A549 (cell line): Measurements from ENCODE around the gene SPATA25. TPM values are rescaled to one million over a fixed set of nuclear protein-coding genes. Genes with fewer than 3 reads are reported as not detected.

Experiments
- ATAC-seq, 2 experiments: fragments of 200-7000 bp in 1 of 2; fragments of >200 bp in 1 of 2; cut with Nextera tagmentation in 1 of 2; cut with Tn5 transposase in 1 of 2; 3 replicates each; pipeline versions ENCODE4 v1.8.0 to v1.9.1; 2018 to 2020; ENCODE audit warnings: mild to moderate bottlenecking in 1 of 2, moderate library complexity in 1 of 2
- CTCF ChIA-PET: fragments of 300-600 bp; sonication (Branson Sonifier 250); formaldehyde crosslinking; extraction: SDS; loops from one replicate; lab custom pipeline; 2021; ENCODE audit warnings: antibody characterized with exemption, inconsistent platforms; lab: Yijun Ruan, JAX
- POLR2A ChIA-PET: fragments of 350-600 bp; formaldehyde crosslinking; extraction: SDS; loops from one replicate; lab custom pipeline; 2021; ENCODE audit warnings: antibody characterized with exemption, inconsistent platforms; lab: Yijun Ruan, JAX
- DNase-seq, 2 experiments: peaks; one replicate each; pipeline versions ENCODE4 v3.0.0 to v3.0.0-alpha.2; 2011 to 2016; ENCODE audit warnings: low read depth in 1 of 2, low spot score in 1 of 2
- FAIRE-seq: peaks from 2 replicates; lab custom pipeline; 2011; peaks lifted over from hg19 to GRCh38; lab: Jason Lieb, UNC
- H3K27ac ChIP-seq, 2 experiments: fragments of >200 bp; sonication (Bioruptor Twin); formaldehyde crosslinking; 3 replicates each; pipeline ENCODE4 v1.5.1; 2016 to 2017
- H3K4me1 ChIP-seq: fragments of >200 bp; sonication (Bioruptor Twin); formaldehyde crosslinking; 3 replicates; pipeline ENCODE4 v1.6.1; 2016
- H3K4me2 ChIP-seq: fragments of >200 bp; sonication (Bioruptor Twin); formaldehyde crosslinking; 3 replicates; pipeline ENCODE4 v1.6.1; 2016
- H3K4me3 ChIP-seq: fragments of >200 bp; sonication (Bioruptor Twin); formaldehyde crosslinking; 3 replicates; pipeline ENCODE4 v1.5.1; 2016
- H3K9me3 ChIP-seq: fragments of >200 bp; sonication (Bioruptor Twin); formaldehyde crosslinking; 3 replicates; pipeline ENCODE4 v1.6.1; 2016
- BCL3 ChIP-seq: fragments of >200 bp; sonication (Bioruptor Twin); formaldehyde crosslinking; IDR thresholded peaks from 3 replicates; pipeline ENCODE4 v1.6.1; 2016
- CBX8 ChIP-seq: fragments of 200-600 bp; sonication (generic); IDR thresholded peaks from 2 replicates; pipeline ENCODE4 v1.6.1; 2016
- CEBPB ChIP-seq, 2 experiments: fragments of >200 bp in 1 of 2; sonication (Bioruptor Twin) in 1 of 2; formaldehyde crosslinking in 1 of 2; IDR thresholded peaks; 2 replicates each; pipeline ENCODE4 v1.6.1; 2012 to 2016
- CHD2 ChIP-seq: fragments of 150-350 bp; IDR thresholded peaks from 2 replicates; pipeline ENCODE4 v1.6.1; 2014; ENCODE audit warnings: low read length; ENCODE audit not compliant: partially characterized antibody
- E2F6 ChIP-seq: IDR thresholded peaks from 2 replicates; pipeline ENCODE4 v1.6.1; 2012; ENCODE audit warnings: low read depth, borderline replicate concordance
- EHF ChIP-seq: fragments of 250-450 bp; sonication (Bioruptor Pico); IDR thresholded peaks from 2 replicates; pipeline ENCODE4 v1.5.0; 2020; ENCODE audit warnings: mild to moderate bottlenecking
- EHMT2 ChIP-seq: fragments of 200-600 bp; sonication (generic); IDR thresholded peaks from 2 replicates; pipeline ENCODE4 v1.6.1; 2016; ENCODE audit warnings: antibody characterized with exemption, low read depth, mild to moderate bottlenecking, moderate library complexity
- ELK1 ChIP-seq: fragments of 150-350 bp; IDR thresholded peaks from 2 replicates; pipeline ENCODE4 v1.6.1; 2014; ENCODE audit warnings: low read depth, mild to moderate bottlenecking, low read length
- EP300 ChIP-seq, 2 experiments: fragments of >200 bp; sonication (Bioruptor Twin); formaldehyde crosslinking; IDR thresholded peaks; 2 replicates in 1 of 2; 3 replicates in 1 of 2; pipeline ENCODE4 v1.6.1; 2016 to 2017
- GATA3 ChIP-seq: IDR thresholded peaks from 2 replicates; pipeline ENCODE4 v1.6.1; 2012; ENCODE audit warnings: borderline replicate concordance
- HES2 ChIP-seq: fragments of >200 bp; sonication (Bioruptor Twin); formaldehyde crosslinking; IDR thresholded peaks from 2 replicates; pipeline ENCODE4 v1.6.1; 2016
- JUNB ChIP-seq: fragments of >200 bp; sonication (Bioruptor Twin); formaldehyde crosslinking; IDR thresholded peaks from 2 replicates; pipeline ENCODE4 v1.6.1; 2016
- KDM1A ChIP-seq: fragments of 200-600 bp; sonication (generic); IDR thresholded peaks from 2 replicates; pipeline ENCODE4 v1.6.1; 2016; ENCODE audit warnings: low read depth, mild to moderate bottlenecking
- MAFK ChIP-seq: fragments of 450-650 bp; IDR thresholded peaks from 2 replicates; pipeline ENCODE4 v1.6.1; 2014; ENCODE audit not compliant: partially characterized antibody
- NFE2L2 ChIP-seq: fragments of 150-350 bp; conservative IDR thresholded peaks from 2 replicates; pipeline ENCODE4 v1.6.1; 2014; ENCODE audit warnings: low read length
- NPAS2 ChIP-seq: fragments of 250-450 bp; sonication (Bioruptor Pico); IDR thresholded peaks from 2 replicates; pipeline ENCODE4 v1.8.0; 2022; ENCODE audit warnings: mild to moderate bottlenecking, moderate library complexity, borderline replicate concordance
- PHF8 ChIP-seq: fragments of 200-600 bp; sonication (generic); IDR thresholded peaks from 2 replicates; pipeline ENCODE4 v1.6.1; 2016; ENCODE audit warnings: low read depth, mild to moderate bottlenecking, antibody characterized with exemption, moderate library complexity, borderline replicate concordance
- RAD21 ChIP-seq, 2 experiments: fragments of >200 bp in 1 of 2; sonication (Bioruptor Twin) in 1 of 2; formaldehyde crosslinking in 1 of 2; IDR thresholded peaks in 1 of 2; conservative IDR thresholded peaks in 1 of 2; 2 replicates in 1 of 2; 3 replicates in 1 of 2; pipeline ENCODE4 v1.6.1; 2012 to 2018; ENCODE audit warnings: inconsistent platforms in 1 of 2
- RARB ChIP-seq: fragments of 250-450 bp; sonication (Bioruptor Pico); IDR thresholded peaks from 2 replicates; pipeline ENCODE4 v1.8.0; 2021; ENCODE audit warnings: mild to moderate bottlenecking, moderate library complexity
- RFX5 ChIP-seq: fragments of 450-650 bp; IDR thresholded peaks from 2 replicates; pipeline ENCODE4 v1.7.1; 2014; ENCODE audit warnings: antibody characterized with exemption, mild to moderate bottlenecking, moderate library complexity
- RNF2 ChIP-seq: fragments of 200-600 bp; sonication (generic); IDR thresholded peaks from 2 replicates; pipeline ENCODE4 v1.6.1; 2016; ENCODE audit warnings: low read depth, mild to moderate bottlenecking, antibody characterized with exemption, moderate library complexity, borderline replicate concordance
- TFCP2L1 ChIP-seq: fragments of 250-450 bp; sonication (Bioruptor Pico); IDR thresholded peaks from 2 replicates; pipeline ENCODE4 v1.5.0; 2021; ENCODE audit warnings: mild to moderate bottlenecking
- ZC3H11A ChIP-seq: fragments of 450-650 bp; IDR thresholded peaks from 2 replicates; pipeline ENCODE4 v1.6.1; 2014; ENCODE audit warnings: antibody characterized with exemption, mild to moderate bottlenecking
- ZNF302 ChIP-seq: fragments of 250-450 bp; sonication (Bioruptor Pico); IDR thresholded peaks from 2 replicates; pipeline ENCODE4 v1.9.0; 2021; ENCODE audit warnings: inconsistent platforms, mild to moderate bottlenecking, moderate library complexity
- WGBS: methylation state at CpG from one replicate; pipeline ENCODE4 v1.1.6; 2017; ENCODE audit errors: missing lambda C conversion rate; 5-methylcytosine and 5-hydroxymethylcytosine counted together
- polyA plus RNA-seq, 4 experiments: library from polyadenylated mRNA; depleted of rRNA in 3 of 4; stranded (reverse); fragments of >200 nt; fragmentation: RNase III in 1 of 4; extraction: RNeasy Plus Mini Kit Qiagen cat#74134 plus additional on column Dnase treatment in 1 of 4; gene quantifications; 2 replicates in 3 of 4; 3 replicates in 1 of 4; pipeline ENCODE4 v1.2.3, GENCODE V29; 2011 to 2017
- TF ChIP-seq, protein P1 (sequence below): fragments of 450-650 bp; IDR thresholded peaks from 2 replicates; pipeline ENCODE4 v1.6.1; 2014; ENCODE audit warnings: antibody characterized with exemption

SPATA25 gene
- polyA plus RNA-seq, 2 of the 4 experiments (the other 2 are of a cell fraction): 0.31 to 0.77 TPM

DNA sequence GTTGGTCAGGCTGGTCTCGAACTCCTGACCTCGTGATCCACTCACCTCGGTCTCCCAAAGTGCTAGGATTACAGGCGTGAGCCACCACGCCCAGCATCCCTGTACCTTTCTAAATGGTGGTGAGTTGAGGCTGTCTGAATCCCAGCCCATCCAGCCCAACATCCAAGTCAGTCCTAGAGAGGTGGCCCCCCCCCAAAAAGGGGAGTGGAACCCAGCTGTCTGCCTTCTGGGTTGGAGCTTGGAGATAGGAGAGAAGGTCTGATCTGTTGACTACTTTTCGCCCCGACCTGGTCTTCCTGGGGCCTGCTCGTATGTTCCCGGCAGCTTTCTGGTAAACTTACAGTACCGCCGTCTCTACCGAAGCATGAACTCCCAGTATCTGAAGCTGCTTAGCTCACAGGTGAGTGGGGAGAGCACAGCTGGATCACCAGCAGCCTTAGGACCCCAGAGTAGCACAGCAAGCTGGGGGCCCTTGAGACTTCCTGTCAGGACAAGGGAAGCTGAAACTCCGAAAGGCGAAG lies 9.3 kb upstream of the SPATA25 start:
- Histone ChIP-seq H3K4me3 (no peak overlapping the region), H3K4me2 (no peak overlapping the region), H3K9me3 (no peaks in the 10 kb centered on the region), H3K27ac (no peak overlapping the region)
- WGBS: 92% methylated on average over 13 of the region's 14 CpGs
- FAIRE-seq (no peak), DNase-seq (no peak), ATAC-seq (no peak)
- TF ChIP-seq ZNF302 (CRISPR knock-in tag): no peak
- no peak for TF ChIP-seq CEBPB (IDR thresholded peaks at IDR 0.05)
- TF ChIP-seq EHMT2: no peak
- TF ChIP-seq JUNB: no peak
- no peak for TF ChIP-seq RAD21 (conservative IDR thresholded peaks at IDR 0.05 in 1 of 2, IDR thresholded peaks at IDR 0.05 in 1 of 2)
- no peak for TF ChIP-seq CHD2
- no peak for TF ChIP-seq RNF2
- TF ChIP-seq HES2: no peak
- TF ChIP-seq E2F6: no peak
- TF ChIP-seq ZC3H11A: no peak
- TF ChIP-seq, protein P1, sequence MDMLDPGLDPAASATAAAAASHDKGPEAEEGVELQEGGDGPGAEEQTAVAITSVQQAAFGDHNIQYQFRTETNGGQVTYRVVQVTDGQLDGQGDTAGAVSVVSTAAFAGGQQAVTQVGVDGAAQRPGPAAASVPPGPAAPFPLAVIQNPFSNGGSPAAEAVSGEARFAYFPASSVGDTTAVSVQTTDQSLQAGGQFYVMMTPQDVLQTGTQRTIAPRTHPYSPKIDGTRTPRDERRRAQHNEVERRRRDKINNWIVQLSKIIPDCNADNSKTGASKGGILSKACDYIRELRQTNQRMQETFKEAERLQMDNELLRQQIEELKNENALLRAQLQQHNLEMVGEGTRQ: no peak
- no peak for TF ChIP-seq RARB (CRISPR knock-in tag)
- TF ChIP-seq BCL3: no peak
- TF ChIP-seq GATA3: no peak
- no peak for TF ChIP-seq CBX8
- TF ChIP-seq, all 56 proteins: peak for 0
- POLR2A ChIA-PET: no interaction called here
- CTCF ChIA-PET: interaction anchor here (0.7 to 1.7 kb wide), 5 partner anchors 66 to 98 kb away, joined by 3 to 7 read pairs (median 4); no protein-coding TSS in a partner anchor
- peaks cover 7% of the 10 kb centered on the region for H3K4me1 ChIP-seq

- DNase-seq: no peak
Observed at GRCh38 chr20:45894797-45895196, 7.4 kb upstream of the SPATA25 start.

More at GRCh38 chr20:45894797-45895196, 7.4 kb upstream of the SPATA25 start:
- WGBS: 90% methylated on average over 8 of the region's 12 CpGs
- FAIRE-seq (no peak), ATAC-seq (no peak)
- H3K4me3 ChIP-seq: no peak overlapping the region
- POLR2A ChIA-PET: interaction anchor here (1.3 kb wide), 1 partner anchor 10 kb away, joined by 3 read pairs; no protein-coding TSS in a partner anchor
- CTCF ChIA-PET: interaction anchor here (0.7 to 1.1 kb wide), 3 partner anchors 13 to 96 kb away, joined by 3 to 4 read pairs (median 3); no protein-coding TSS in a partner anchor
- no peaks in the 10 kb centered on the region for H3K9me3 ChIP-seq
- TF ChIP-seq MAFK (no peak), TFCP2L1 (CRISPR knock-in tag) (no peak), NFE2L2 (no peak), HES2 (no peak), PHF8 (no peak), NPAS2 (CRISPR knock-in tag) (no peak), JUNB (no peak), EHMT2 (no peak), RNF2 (no peak), RFX5 (no peak), KDM1A (no peak), EHF (CRISPR knock-in tag) (no peak), EP300 (IDR thresholded peaks at IDR 0.05) (no peak), ELK1 (no peak), RARB (CRISPR knock-in tag) (no peak)
- TF ChIP-seq, protein P1: no peak
- peaks cover 14% of the 10 kb centered on the region for H3K4me1 ChIP-seq
- no peak overlapping the region for H3K27ac ChIP-seq
- no peak overlapping the region for H3K4me2 ChIP-seq
